Measurements from ENCODE around the gene LYSMD3.
"Not testable (repeated sequence)": the region's sequence is repeated elsewhere in the genome, so short reads cannot be mapped to it uniquely, and the experiment has no call there.

The LYSMD3 gene
- 11.0 to 40.5 (median 22.7) reads per million in 17 experiments for total RNA-seq

DNA sequence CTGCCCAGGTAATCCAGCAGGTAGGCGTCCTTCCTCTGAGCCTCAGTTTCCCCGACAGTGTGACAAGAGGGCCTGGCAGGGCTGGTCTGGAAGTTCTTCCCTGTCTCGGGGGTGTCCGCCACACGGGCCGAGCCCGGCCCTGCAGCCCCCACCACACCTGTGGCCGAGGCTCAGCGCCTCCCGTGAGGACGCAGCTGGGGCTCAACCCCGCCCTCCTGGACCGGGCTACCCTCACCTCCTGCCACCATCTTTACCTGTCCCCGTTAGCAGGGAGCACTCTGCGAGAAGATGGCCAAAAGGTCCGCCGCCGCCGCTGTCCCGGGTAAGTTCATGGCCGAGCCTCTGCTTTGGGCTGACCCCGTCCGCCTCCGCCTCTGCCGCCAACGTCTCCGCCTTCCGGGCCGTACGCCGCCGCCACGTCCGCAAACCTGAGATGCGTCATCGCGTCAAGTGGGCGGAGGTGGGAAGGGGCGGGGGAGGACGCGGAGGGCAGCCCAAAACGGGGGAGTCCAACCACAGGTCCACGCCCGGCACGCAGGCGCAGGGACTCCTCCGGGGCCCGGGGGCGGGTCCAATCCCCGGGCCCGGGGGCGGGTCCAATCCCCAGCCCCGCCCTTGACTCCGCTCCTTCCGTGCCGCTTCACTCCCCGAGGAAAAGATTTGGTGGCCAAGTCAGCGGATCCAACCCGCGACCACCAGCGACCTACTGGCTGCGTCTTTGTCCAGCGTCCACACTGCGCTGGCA lies at the start of gene LYSMD3:
Gene LYSMD3 (minus strand): TSS at position 391 of the 745 bp plus-strand sequence. CDS start 4,295 bp downstream, outside the sequence.
- peak; percentile 95 to 99 (median 96) for DNase-seq

- not testable (repeated sequence) for DNase-seq
Measured at GRCh38 chr5:90576566-90576965, 47.2 kb upstream of the LYSMD3 start.

GRCh38 chr5:90575712-90576111 lies 46.3 kb upstream of the LYSMD3 start:
- no peak for DNase-seq

DNA sequence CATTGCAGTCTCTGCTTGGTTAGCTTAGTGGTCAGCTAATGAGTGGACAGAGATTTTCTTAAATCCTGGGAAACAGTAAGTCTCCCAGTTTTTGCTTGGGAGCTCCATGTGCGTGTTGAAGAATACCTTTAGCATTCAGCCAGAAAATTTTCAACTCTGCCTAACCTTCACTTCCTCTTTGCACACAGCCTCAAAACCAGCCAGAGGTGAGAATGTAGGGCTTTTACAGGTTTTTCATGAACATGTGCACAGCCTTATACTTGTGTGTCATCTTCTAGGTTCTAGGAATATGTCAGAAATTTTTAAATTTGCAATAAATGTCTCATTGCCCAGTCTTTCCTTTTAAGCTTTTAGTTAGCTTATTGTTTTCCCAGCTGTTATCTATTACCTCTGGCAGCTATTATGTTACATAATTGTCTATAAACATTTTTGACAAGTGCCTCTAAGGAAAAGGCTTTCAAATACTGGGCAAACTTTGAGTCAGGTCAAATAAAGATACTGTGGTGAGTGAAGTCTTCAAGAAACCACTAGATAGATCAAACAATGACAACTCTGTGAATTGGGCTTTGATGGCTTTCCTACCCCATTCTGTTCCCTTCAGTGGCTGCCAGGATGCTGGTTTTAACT lies 41.9 kb upstream of the LYSMD3 start:
- DNase-seq = no peak

- no peak for DNase-seq
Measured at GRCh38 chr5:90570034-90570433, 40.6 kb upstream of the LYSMD3 start.

DNA sequence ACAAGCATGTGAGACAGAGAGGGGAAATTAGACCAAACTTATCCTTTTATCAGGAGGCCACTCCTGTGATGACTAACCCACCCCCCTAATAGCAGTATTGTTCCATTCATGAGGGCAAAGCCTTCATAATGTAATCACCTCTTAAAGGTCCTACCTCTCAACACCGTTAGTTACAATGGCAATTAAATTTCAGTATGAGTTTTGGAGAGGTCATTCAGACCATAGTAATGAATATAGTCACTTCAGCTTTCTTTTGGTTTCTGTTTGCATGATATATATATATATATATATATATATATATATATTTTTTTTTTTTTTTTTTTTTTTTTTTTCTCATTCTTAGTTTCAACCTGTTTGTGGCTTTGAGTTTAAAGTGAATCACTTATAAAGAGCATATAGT lies 39.7 kb upstream of the LYSMD3 start:
- DNase-seq = no peak

DNA sequence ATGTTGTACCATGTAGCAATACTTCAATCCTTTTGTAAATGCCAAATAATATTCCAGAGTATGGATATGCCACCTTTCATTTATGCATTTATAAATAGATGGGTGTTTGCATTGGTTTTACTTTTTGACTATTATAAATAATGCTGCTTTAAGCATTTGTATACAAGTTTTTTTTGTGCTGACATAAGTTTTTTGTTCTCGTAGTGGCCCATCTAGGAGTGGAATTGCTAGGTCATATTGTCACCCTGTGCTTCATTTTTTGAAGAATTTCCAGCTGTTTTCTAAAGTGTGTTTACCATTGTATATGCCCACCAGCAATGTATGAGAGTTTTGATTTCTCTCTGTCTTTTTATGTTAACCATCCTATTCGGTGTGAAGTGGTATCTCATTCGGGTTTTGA lies 36.1 kb upstream of the LYSMD3 start:
- DNase-seq = no peak

DNA sequence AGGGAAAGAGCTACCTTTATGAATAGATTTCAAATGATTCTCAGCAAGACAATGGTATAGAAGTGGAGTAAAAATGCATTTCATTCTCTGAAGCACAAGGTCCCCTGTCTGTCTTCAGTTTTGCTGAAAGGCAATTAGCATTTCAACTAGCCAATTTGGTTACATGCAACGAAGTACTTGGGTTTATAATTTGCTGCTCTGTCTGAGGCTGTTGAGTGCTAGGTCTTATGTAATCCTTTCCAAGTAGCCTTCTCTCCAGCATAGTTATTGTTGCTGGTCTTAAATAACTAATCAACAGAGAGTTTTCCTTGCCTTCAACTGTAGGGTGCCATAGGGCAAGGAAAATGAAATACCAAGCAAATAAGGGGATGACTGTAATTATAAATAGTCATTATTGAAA lies 33.7 kb upstream of the LYSMD3 start:
- no peak for DNase-seq

DNA sequence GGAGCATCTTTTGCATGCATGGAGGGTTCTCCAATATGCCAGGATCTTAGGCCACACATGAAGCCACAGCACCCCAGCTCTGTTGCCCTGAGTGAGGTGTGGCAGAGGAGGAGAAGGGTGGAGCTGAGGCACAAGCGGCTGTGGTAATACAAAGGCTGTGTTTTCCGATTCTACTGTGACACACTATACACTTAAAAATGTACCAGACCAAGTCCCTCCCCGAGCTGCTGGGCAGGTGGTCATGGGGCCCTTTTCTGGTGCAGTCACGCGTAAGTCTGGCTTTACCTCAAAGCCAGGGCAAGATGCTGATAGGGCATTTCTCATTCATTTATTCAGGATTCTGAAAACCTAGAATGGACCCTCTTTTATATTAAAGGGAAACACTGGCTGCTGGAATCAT lies 33.0 kb upstream of the LYSMD3 start:
- no peak for DNase-seq

GRCh38 chr5:90561766-90562165 lies 32.4 kb upstream of the LYSMD3 start:
- DNase-seq = no peak

GRCh38 chr5:90560771-90561170 lies 31.4 kb upstream of the LYSMD3 start:
- DNase-seq = no peak

DNA sequence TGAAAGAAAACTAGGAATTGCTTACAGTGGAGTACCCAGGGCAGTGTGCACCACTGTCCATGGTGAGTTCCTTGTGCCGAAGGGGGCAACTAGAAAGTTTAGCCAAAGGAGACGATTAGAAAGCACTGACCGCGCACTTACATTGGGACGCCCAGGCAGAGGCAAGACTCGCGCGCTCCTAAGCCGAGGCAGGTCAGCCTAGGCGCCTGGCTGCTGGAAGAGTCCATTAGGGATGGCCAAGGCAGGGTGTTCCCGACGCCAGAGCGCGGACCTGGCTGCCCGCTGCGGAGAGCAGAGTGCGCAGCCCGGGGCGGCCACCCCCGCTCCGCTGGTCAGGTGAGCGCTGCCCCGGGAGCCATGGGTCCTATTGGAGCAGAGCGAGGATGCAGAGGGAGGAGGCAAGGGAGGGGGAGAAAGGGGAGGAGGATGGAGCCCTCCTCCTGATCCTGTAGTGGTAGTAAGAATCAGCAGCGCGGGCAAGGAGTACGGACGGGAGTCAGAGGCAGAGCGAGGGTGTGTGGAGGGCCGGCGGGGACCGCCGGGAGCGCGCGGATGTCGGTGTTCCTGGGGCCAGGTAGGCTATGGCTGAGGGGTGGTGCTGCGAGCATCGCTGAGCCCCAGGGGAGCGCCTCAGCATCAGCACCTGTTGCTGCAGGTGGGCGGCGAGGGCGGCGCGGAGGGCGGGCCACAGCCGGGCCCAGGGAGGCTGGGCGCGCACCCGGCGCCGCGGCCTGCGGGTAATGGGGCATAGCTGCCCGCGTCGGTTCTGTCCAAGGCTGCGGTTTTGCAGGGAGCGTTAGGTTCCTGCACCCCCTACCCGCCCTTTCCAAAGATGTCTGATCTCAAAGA lies 29.2 kb upstream of the LYSMD3 start, which contains the start of gene ADGRV1:
Gene ADGRV1 (plus strand): TSS at position 454 of the 849 bp plus-strand sequence. CDS start 99 bp downstream, at position 553.
- peak in 3 of 4 experiments; percentile 5 to 34 (median 17) for DNase-seq

DNA sequence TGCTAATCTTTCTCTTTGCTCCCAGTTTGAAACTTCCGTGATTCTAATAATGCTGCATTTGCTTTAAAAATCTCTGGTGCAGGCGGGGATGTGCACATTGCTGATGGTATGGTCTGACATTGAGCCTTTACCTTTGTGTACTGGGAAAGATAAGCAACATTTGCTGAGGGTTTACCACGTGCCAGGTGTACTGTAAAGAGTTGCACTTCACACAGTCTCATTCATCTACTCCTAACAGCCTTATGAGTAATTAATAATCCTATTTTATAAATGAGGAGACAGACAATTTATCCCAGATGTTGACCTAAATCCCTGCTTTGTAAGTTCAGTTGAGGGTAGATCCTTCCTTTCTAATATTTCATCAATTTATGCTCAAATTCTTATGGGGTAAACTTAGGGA lies 28.5 kb upstream of the LYSMD3 start:
- peak in 1 of 4 experiments; percentile 11 for DNase-seq

- no peak for DNase-seq
Measured at GRCh38 chr5:90557391-90557790, 28.0 kb upstream of the LYSMD3 start.

DNA sequence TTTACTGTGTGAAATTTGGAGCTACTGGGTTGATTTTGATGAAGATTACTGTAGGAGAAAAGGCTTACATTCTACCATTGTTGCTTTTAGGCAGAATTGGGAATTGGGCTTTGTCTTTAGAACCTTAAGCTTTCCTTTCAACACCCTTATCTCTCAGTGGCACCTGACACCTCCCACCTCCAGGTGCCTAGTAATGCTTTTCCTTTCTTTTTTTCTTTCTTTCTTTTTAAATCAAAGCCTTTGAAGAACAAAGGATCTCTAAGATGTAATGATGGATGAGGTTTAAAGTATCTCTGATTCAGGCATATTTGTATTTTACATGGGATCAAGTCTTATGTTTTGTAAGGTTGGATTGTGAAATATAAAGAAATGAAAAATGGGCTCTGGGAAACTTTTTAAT lies 26.3 kb upstream of the LYSMD3 start:
- DNase-seq = no peak

DNA sequence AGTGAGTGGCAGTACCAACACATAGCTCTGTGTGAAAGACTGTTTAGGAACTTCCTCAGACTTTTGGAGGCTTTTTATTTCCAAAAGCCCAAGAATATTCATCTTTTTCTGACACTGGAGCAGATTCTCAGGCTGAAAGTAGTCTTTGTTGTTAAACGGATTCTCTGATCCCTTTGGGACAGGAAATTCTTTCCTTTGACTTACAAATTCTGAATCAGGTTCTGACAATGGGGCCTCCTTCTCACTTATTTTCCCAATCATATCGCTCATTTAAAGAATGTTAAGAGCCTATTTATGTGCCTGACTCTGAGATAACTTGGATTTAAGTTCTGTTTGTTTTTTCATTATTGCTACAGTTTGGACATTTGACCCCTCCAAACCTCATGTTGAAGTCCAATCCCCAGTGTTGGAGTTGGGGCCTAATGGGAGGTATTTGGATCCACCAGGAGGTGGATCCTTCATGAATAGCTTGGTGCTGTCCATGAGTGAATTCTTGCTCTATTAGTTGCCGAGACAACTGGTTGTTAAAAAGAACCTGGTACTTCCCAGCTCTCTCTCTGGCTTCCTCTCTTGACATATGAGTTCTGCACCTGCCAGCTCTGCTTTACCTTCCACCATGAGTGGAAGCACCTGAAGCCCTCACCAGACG lies 25.1 kb upstream of the LYSMD3 start:
- DNase-seq = no peak

GRCh38 chr5:90553711-90554110 lies 24.3 kb upstream of the LYSMD3 start:
- DNase-seq = no peak

DNA sequence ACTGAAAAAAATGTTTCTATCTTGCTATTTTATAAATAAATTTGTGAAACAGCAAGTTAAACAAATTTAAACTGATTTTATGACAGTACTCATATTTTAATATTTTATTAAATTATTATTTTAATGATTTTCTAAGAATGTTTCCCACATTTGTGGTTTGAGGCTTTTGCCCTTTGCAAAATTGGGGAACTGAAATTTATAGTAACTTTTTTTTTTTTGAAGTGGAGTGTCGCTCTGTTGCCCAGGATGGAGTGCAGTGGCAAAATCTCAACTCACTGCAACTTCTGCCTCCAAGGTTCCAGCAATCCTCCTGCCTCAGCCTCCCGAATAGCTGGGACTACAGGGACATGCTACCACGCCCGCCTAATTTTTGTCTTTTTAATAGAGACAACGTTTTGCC lies 22.0 kb upstream of the LYSMD3 start:
- DNase-seq = peak in 2 of 4 experiments; percentile 13 to 33

DNA sequence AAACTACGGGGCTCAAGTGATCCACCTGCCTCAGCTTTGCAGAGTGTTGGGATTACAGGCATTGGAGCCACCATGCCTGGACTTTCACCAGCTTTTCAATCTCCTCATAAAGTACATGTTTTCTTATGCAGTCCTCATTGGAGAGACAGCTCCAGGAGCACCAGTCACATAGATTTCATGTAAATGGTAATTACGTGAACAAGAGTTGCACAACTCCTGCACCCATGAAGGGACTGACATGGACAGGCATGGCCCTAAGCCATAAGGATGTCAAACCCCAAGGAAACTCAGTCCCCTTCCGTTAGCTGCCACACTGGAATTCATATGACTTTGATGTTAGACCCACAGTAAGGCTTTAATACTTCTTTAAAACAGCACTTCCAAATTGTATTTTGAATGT lies 21.6 kb upstream of the LYSMD3 start:
- peak in 2 of 4 experiments; percentile 10 to 14 for DNase-seq

DNA sequence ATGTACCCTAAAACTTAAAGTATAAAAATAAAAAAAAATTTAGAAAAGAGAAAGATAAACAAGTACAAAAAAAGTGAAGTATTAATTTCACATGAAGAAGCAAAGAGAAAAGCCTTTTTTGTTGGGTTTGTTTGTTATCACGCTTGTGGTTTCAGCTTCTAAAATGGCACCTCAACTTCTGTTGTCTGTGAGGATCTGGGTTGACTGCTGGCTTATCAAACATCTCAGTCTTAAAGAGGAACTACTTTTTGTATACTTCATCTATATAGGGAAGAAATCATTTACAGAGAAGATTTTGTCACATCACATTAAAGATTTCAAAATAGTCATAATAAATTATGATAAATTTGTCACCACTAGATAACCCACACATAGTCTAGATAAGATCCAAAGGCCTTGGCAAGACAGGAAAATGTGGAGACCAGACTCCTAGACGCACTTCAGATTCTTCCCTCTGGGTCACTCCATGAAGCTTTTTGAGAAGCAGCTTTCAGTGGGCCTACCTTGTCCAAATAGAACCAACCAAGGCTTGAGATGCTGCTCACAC lies 20.4 kb upstream of the LYSMD3 start:
- peak in 1 of 4 experiments; percentile 15 for DNase-seq

DNA sequence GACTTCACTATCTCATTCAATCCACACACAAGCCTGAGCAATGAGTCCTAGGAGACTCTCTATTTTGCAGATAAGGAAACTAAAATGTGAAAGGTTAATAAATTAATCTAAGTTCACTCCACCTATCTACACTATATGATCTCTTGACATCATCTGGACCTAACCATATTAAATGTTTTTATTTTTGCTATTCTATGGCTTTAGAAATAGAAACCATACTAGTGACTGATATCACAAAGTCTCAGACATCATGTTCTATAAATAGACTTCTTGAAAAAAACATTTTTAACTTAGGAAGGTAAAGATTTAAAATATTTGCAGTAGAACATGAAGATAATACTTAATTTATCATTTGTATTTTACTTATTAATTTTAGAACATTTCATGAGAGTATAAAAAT lies 19.8 kb upstream of the LYSMD3 start:
- DNase-seq = no peak

- no peak for DNase-seq
Measured at GRCh38 chr5:90548069-90548593, 18.7 kb upstream of the LYSMD3 start.
